Choroid plexus epithelial cell (primary cell): Measurements from ENCODE around the gene ARHGEF11.
"Not testable (repeated sequence)": the region's sequence is repeated elsewhere in the genome, so short reads cannot be mapped to it uniquely, and the experiment has no call there.

Experiments
- DNase-seq: peaks from one replicate; pipeline ENCODE4 v3.0.0-alpha.2; 2010; ENCODE audit warnings: low read depth
- H3K4me3 ChIP-seq: 2 replicates; pipeline ENCODE4 v1.5.1; 2011; ENCODE audit warnings: low read depth, mild to moderate bottlenecking, control low read depth, low read length, moderate library complexity
- CTCF ChIP-seq: conservative IDR thresholded peaks from 2 replicates; pipeline ENCODE4 v1.5.1; 2011; ENCODE audit warnings: low read depth, mild to moderate bottlenecking, control low read depth, inconsistent platforms, low read length, moderate library complexity

Gene ARHGEF11

GRCh38 chr1:156931211-156931952 is 114.2 kb downstream of the ARHGEF11 start:
- peak; percentile 74 for DNase-seq
- no peak overlapping the region for H3K4me3 ChIP-seq
- no peak for TF ChIP-seq CTCF

GRCh38 chr1:156930483-156930882 is 115.1 kb downstream of the ARHGEF11 start:
- DNase-seq: no peak
- TF ChIP-seq CTCF: no peak
- H3K4me3 ChIP-seq: no peak overlapping the region

GRCh38 chr1:156929596-156930238 is 115.8 kb downstream of the ARHGEF11 start:
- no peak for TF ChIP-seq CTCF
- DNase-seq: no peak
- no peak overlapping the region for H3K4me3 ChIP-seq

GRCh38 chr1:156928043-156928602 is 117.4 kb downstream of the ARHGEF11 start:
- no peak for DNase-seq
- no peak for TF ChIP-seq CTCF
- H3K4me3 ChIP-seq: no peak overlapping the region

- TF ChIP-seq CTCF: peak; percentile 80
- peak; percentile 79 for DNase-seq
- H3K4me3 ChIP-seq: peak overlapping the region; percentile 45
These were observed 118.1 kb downstream of the ARHGEF11 start for GRCh38 chr1:156927215-156928042.

GRCh38 chr1:156926695-156927094 is 118.8 kb downstream of the ARHGEF11 start:
- not testable (repeated sequence) for H3K4me3 ChIP-seq, DNase-seq

- DNase-seq: peak; percentile 72
- no peak overlapping the region for H3K4me3 ChIP-seq
- no peak for TF ChIP-seq CTCF
These were observed 119.4 kb downstream of the ARHGEF11 start for GRCh38 chr1:156926175-156926574.
